HG03103 (cell line): ENCODE data around the gene PPP1R13L.
A peak's percentile ranks its signal among the peaks of the same experiment; 100 is the strongest.
"Not testable (repeated sequence)": the region's sequence is repeated elsewhere in the genome, so short reads cannot be mapped to it uniquely, and the experiment has no call there.

Experiments used
- ATAC-seq: cut with Tn5 transposase; IDR thresholded peaks from one replicate; pipeline ENCODE4 v1.9.1; 2021; ENCODE audit warnings: low read depth; ENCODE audit not compliant: unreplicated experiment

PPP1R13L gene

DNA sequence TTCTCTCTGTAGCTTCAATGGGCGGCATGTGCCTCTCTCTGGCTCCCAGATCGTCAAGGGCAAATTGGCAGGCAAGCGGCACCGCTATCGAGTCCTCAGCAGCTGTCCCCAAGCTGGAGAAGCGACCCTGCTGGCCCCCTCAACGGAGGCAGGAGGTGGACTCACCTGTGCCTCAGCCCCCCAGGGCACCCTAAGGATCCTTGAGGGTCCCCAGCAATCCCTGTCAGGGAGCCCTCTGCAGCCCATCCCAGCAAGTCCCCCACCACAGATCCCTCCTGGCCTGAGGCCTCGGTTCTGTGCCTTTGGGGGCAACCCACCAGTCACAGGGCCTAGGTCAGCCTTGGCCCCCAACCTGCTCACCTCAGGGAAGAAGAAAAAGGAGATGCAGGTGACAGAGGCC lies 3.3 kb upstream of the PPP1R13L start:
- ATAC-seq: no peak

GRCh38 chr19:45407585-45407984 lies 2.7 kb upstream of the PPP1R13L start:
- ATAC-seq: not testable (repeated sequence)

DNA sequence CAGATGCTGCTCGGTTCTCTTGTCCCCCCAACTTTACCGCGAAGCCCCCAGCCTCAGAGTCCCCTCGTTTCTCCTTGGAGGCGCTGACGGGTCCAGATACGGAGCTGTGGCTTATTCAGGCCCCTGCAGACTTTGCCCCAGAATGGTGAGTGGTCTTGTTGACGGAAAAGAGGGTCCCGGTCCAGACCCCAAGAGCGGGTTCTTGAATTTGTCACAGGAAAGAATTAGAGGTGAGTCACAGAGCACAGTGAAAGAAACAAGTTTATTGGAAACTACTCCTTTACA lies 2.2 kb upstream of the PPP1R13L start:
- no peak for ATAC-seq

DNA sequence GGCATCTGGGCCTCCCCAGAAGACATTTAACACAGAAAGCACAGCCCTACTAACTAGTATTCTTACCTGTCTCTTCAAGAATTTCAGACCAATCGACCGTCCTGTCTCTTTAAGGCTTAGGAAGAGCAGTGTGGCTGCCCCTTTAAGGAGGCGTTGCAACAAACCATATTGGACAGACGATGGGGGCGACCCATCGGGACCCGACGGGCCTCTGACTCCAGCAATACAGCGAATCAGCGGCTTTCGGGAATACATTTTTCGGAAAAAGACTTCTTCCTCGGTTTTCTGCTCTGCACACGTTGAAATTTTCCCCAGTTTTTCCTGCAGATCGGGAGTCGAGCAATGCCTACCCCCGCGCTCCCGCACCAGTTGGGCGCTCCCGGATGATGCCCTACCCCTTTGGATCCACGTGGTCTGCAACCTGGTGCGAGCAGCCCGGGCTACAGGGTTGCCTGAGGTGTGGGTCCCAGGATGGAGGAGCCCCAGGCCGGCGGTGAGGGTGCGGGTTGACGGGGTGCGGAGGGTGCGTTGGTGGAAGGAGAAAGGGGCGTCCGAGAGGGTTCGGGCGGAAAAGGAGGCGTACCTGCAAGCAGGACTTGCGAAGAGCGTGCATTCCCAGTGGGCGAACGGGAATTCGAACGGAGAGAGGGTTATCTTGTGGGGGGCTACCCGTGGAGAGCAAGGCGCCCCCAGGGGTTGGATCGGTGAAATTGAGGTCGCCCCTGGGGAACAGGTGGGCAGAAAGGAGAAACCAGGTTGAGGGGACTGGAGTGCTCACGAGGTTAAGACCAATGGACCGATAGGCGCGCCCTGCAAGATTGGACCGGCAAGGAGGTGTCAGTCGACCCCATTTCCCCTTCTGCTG lies 1.6 kb upstream of the PPP1R13L start, which contains the start of gene POLR1G:
POLR1G (plus strand) TSS at position 419 of the 865 bp plus-strand sequence; CDS start at position 472, 53 bp downstream.
- peak; percentile 58 for ATAC-seq

GRCh38 chr19:45405435-45406225 lies 761 bp upstream of the PPP1R13L start:
- peak; percentile 43 for ATAC-seq

GRCh38 chr19:45403781-45404556 lies 900 bp downstream of the PPP1R13L start:
- no peak for ATAC-seq

DNA sequence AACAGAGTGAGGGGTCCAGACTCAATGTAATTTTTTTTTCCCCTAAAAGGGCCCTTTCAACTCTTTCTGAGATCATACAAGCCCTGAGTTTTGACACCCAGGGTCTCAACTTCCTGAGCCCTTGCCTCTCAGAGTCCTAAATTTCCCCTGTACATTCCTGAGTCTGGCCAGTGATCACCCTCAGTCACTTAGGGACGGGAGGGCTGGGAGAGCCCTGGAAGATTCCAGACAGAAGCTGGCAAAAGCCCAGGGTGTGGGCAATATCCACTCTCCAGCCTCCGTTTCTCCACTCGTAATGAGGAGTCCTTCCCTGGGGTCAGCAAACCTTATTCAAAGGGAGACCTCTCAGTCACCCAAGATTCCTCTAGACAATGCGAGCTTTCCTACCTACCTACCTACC lies 1.6 kb downstream of the PPP1R13L start:
- no peak for ATAC-seq

DNA sequence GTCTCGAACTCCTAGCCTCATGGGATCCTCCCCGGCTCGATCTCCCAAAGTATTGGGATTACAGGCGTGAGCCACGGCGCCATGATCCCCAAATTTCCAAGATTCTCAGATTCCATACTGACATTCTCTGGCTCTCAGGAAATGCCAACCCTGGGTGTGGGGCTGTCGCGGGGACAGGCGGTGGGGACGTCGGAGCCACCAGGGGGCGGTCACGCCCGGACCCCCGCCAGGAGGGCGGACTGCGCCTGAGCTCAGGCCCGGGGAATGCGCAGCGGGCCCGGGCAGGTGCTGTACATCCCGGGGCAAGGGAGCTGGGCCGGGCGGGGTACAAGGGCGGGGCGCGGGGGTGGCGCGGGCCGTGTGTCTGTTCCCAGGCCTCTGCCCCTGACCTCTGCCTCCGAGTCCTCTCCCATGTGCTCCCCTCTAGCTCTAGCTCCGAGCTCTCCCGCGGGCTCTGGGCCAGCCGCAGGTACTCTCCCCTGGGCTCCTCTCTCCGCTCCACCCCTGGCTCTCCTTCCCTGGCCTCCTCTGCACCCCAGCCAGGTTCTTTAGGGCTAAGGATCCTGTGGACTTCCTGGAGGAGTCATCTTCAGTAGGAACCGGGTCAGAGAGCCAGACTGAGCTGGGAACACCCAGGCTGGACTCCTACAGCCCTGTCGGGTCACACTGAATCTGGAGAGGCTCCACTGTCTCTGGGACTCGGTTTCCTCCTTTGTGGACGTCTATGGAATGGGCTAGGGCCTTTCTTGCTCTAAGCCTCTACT lies 2.4 kb downstream of the PPP1R13L start:
- no peak for ATAC-seq

GRCh38 chr19:45401815-45402214 lies 3.1 kb downstream of the PPP1R13L start:
- ATAC-seq: no peak

- no peak for ATAC-seq
These were observed 4.7 kb downstream of the PPP1R13L start for GRCh38 chr19:45400192-45400591.

DNA sequence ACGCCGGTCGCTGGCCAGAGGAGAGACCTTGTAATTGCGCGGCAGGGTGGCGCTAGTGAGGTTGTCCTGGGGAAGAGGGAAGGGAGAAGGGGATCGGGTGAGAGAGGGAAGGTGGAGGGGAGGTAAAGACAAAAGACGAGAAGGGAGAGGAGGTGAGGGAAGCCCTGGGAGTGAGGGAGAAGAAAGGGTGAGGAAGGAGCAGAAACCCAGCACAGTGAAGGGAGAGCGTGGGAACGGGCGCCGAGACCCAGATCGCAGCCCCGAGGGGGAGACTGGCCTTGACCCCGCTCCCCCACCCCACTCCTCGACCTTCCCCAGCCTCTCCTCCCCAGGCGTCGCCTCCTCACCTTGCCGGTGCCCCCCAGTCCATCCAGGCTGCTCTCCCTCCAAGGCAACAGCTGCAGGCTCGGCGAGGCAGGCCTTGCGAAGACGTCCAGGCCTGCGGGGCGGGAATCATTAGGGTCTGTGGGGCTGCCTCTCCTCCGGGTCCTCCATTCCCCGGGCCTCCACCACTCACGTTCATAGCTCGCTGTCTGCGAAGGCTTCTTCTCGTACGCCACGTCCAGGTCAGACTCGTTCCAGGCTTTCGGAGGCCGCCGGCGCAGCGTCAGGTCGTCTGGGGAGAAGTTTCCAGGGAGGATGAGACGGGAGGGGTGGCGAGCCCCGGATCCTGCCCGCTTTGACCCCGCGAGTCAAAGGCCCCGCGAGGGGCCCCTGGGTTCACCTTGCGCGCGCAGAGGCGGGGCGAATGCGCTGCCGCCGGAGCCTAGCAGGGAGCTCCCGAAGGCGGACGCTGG lies 8.8 kb downstream of the PPP1R13L start:
- ATAC-seq: no peak

DNA sequence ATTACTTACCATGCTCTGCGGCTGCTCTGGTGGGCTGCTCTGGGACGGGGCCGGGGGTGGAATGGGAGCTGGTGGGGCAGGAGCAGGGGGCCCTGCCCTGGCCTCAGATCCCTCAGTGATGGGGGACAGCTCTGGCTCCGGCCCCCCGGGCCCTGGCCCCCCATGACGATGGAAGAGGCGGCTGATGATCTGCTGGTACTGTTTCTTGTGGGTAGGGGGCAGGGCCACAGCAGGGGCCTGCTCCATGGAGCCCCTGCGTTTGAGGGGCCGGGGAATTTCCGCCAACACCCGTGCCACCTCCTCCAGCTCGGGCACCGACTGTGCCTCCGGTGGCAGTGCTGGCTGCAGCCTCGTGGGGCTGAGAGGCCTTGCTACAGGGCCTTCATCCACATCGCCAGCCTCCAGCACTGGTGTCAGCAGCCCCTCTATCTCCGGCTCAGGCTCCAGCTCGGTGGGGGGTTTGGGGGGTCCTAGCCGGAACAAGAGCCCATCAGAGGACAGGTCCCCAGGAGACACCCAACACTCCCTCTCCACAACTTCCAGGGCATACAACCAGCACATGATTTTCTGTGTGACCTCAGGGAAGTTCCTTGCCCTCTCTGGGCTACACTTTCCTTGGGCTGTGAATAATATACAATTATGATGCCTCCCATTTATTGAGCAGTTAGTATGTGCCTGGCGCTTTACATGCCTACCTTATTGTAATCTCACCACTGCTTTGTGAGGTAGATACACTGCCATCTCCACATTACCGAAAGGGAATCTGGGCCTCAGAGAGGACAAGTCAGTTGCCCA lies 12.8 kb downstream of the PPP1R13L start:
- no peak for ATAC-seq

DNA sequence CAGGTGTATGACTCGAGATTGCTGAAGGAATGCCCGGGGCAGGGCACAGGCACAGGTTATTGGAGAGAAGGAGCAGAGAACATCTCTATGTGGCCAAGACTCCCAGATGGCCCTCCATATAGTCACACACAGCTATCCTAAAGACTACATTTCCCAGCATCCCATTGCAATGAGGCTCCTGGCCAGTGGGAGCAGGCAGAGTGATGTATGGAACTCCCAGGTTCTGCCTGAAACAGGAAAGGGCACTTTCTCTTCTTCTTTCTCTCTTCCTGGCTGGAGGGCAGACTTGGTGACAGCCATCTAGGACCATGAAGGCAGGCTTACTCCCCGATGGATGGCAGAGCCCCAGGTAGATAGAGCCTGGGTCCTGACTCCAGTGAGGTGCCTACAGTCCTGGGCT lies 13.5 kb downstream of the PPP1R13L start:
- no peak for ATAC-seq

- ATAC-seq: no peak
These were observed 19.3 kb downstream of the PPP1R13L start for GRCh38 chr19:45385392-45386221.

- no peak for ATAC-seq
These were observed 22.4 kb downstream of the PPP1R13L start for GRCh38 chr19:45382426-45382825.

- ATAC-seq: no peak
These were observed 24.8 kb downstream of the PPP1R13L start for GRCh38 chr19:45380107-45380506.

DNA sequence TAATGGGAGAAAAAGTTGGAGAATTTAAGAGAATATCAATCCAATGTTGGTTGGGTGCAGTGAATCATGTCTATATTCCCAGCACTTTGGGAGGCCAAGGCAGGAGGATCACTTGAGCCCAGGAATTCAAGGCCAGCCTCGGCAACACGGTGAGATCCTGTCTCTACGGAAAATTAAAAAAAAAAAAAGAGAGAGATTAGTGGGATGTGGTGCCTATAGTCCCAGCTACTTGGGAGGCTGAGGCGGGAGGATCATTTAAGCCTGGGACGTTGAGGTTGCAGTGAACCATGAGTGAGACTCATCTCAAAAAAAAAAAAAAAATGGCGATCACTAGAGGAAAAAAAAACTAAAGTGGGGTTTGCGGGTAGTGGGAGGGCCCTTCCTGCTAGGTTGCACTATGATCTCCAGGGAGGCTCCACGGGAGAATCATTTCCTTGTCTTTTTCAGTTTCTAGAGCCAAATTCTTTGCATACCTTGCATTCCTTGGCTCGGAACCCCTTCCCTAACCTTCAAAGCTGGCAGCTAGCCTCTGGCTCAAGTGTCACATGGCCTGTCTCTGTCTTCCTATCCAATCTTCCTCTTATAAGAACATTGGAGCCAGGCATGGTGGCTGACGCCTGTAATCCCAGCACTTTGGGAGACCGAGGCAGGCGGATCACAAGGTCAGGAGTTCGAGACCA lies 28.7 kb downstream of the PPP1R13L start:
- ATAC-seq: no peak
